Measurements from ENCODE around the gene ADK.

Gene ADK

GRCh38 chr10:74752371-74753040 is 601.5 kb downstream of the ADK start:
- no peaks in the 10 kb centered on the region for H3K9me3 ChIP-seq (ENCODE audit: control insufficient read depth, low read length)
- H3K4me3 ChIP-seq (ENCODE audit: insufficient read depth, low read depth, low read length, poor library complexity, severe bottlenecking): no peak overlapping the region
- no peaks in the 10 kb centered on the region for H3K36me3 ChIP-seq (ENCODE audit: control insufficient read depth, insufficient read depth, low read length)
- no peaks in the 10 kb centered on the region for H3K27me3 ChIP-seq (replicated peaks; ENCODE audit: control insufficient read depth, insufficient read depth, low read length, poor library complexity, severe bottlenecking)
- no peaks in the 10 kb centered on the region for H3K4me1 ChIP-seq (ENCODE audit: control insufficient read depth, insufficient read depth, low read length, poor library complexity, severe bottlenecking)
- no peak for DNase-seq
- H3K27ac ChIP-seq (ENCODE audit: insufficient read depth, low read length, poor library complexity, severe bottlenecking): no peak overlapping the region

GRCh38 chr10:74753442-74754211 is 602.6 kb downstream of the ADK start:
- DNase-seq: no peak
- Histone ChIP-seq H3K27me3 (replicated peaks; ENCODE audit: control insufficient read depth, insufficient read depth, low read length, poor library complexity, severe bottlenecking) (no peaks in the 10 kb centered on the region), H3K36me3 (ENCODE audit: control insufficient read depth, insufficient read depth, low read length) (no peaks in the 10 kb centered on the region), H3K27ac (ENCODE audit: insufficient read depth, low read length, poor library complexity, severe bottlenecking) (no peak overlapping the region), H3K4me1 (ENCODE audit: control insufficient read depth, insufficient read depth, low read length, poor library complexity, severe bottlenecking) (no peaks in the 10 kb centered on the region), H3K9me3 (ENCODE audit: control insufficient read depth, low read length) (no peaks in the 10 kb centered on the region), H3K4me3 (ENCODE audit: insufficient read depth, low read depth, low read length, poor library complexity, severe bottlenecking) (no peak overlapping the region)

GRCh38 chr10:74754381-74754821 is 603.4 kb downstream of the ADK start:
- Histone ChIP-seq H3K9me3 (ENCODE audit: control insufficient read depth, low read length) (no peaks in the 10 kb centered on the region), H3K27ac (ENCODE audit: insufficient read depth, low read length, poor library complexity, severe bottlenecking) (no peak overlapping the region), H3K36me3 (ENCODE audit: control insufficient read depth, insufficient read depth, low read length) (no peaks in the 10 kb centered on the region), H3K27me3 (replicated peaks; ENCODE audit: control insufficient read depth, insufficient read depth, low read length, poor library complexity, severe bottlenecking) (no peaks in the 10 kb centered on the region), H3K4me3 (ENCODE audit: insufficient read depth, low read depth, low read length, poor library complexity, severe bottlenecking) (no peak overlapping the region), H3K4me1 (ENCODE audit: control insufficient read depth, insufficient read depth, low read length, poor library complexity, severe bottlenecking) (no peaks in the 10 kb centered on the region)
- no peak for DNase-seq

- no peak overlapping the region for H3K27ac ChIP-seq (ENCODE audit: insufficient read depth, low read length, poor library complexity, severe bottlenecking)
- no peak for DNase-seq
Observed at GRCh38 chr10:74755273-74755672, 604.3 kb downstream of the ADK start.

More at GRCh38 chr10:74755273-74755672, 604.3 kb downstream of the ADK start:
- H3K27me3 ChIP-seq (replicated peaks; ENCODE audit: control insufficient read depth, insufficient read depth, low read length, poor library complexity, severe bottlenecking): no peaks in the 10 kb centered on the region
- no peaks in the 10 kb centered on the region for H3K4me1 ChIP-seq (ENCODE audit: control insufficient read depth, insufficient read depth, low read length, poor library complexity, severe bottlenecking)
- no peak overlapping the region for H3K4me3 ChIP-seq (ENCODE audit: insufficient read depth, low read depth, low read length, poor library complexity, severe bottlenecking)
- H3K36me3 ChIP-seq (ENCODE audit: control insufficient read depth, insufficient read depth, low read length): no peaks in the 10 kb centered on the region
- no peaks in the 10 kb centered on the region for H3K9me3 ChIP-seq (ENCODE audit: control insufficient read depth, low read length)

All from effector memory CD4-positive, alpha-beta T cell (primary cell).